ENCODE data around the gene NT5M.

GRCh38 chr17:17351901-17352781, 49.0 kb downstream of the NT5M start:
- TF ChIP-seq TCF4 (CRISPR knock-in tag; IDR thresholded peaks at IDR 0.05; ENCODE audit: borderline replicate concordance) (no peak; the same call in 1 of the 2 replicates), ZFP3 (CRISPR knock-in tag; IDR thresholded peaks at IDR 0.05) (no peak), PATZ1 (CRISPR knock-in tag; IDR thresholded peaks at IDR 0.05; ENCODE audit: borderline replicate concordance) (no peak), ZFP30 (CRISPR knock-in tag; IDR thresholded peaks at IDR 0.05) (no peak), ZNF8 (CRISPR knock-in tag; IDR thresholded peaks at IDR 0.05) (no peak), CSRNP3 (CRISPR knock-in tag; IDR thresholded peaks at IDR 0.05) (no peak)

Data from SK-N-SH treated with all-trans-retinoic acid at 6 μM for 48 hours (cell line).